ENCODE measurements around the gene TPSG1.

Gene TPSG1

DNA sequence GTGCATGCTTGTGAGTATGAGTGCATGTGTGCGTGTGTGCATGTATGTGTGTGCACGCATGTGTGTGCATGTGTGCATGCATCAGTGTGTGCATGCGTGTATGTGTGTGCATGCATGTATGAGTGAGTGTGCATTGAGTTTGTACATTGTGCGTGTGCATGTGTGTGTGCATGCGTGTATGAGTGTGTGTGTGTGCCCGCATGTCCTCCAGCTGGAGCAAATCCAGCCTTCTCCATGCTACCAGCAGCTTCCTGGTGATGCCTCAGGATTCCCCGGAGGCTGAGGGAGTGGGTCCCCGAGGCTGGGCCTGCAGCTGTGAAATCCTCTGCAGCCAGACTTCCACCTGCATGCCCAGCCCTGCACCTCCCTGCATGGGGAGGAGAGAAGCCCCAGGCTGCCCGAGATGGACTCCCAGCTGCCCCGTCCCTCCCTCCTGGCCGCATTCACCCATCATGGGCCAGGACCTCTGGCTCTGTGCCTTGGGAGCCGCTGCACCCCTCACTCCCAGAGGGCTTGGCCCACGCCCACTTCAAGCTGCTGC lies 40.1 kb upstream of the TPSG1 start:
- TF ChIP-seq, protein P1, sequence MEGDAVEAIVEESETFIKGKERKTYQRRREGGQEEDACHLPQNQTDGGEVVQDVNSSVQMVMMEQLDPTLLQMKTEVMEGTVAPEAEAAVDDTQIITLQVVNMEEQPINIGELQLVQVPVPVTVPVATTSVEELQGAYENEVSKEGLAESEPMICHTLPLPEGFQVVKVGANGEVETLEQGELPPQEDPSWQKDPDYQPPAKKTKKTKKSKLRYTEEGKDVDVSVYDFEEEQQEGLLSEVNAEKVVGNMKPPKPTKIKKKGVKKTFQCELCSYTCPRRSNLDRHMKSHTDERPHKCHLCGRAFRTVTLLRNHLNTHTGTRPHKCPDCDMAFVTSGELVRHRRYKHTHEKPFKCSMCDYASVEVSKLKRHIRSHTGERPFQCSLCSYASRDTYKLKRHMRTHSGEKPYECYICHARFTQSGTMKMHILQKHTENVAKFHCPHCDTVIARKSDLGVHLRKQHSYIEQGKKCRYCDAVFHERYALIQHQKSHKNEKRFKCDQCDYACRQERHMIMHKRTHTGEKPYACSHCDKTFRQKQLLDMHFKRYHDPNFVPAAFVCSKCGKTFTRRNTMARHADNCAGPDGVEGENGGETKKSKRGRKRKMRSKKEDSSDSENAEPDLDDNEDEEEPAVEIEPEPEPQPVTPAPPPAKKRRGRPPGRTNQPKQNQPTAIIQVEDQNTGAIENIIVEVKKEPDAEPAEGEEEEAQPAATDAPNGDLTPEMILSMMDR (IDR thresholded peaks at IDR 0.05; ENCODE audit: low read depth, low read length): no peak
- H3K4me3 ChIP-seq (ENCODE audit: low read depth, low read length): no peak overlapping the region

- TF ChIP-seq, protein P1 (IDR thresholded peaks at IDR 0.05; ENCODE audit: low read depth, low read length): no peak
- no peak overlapping the region for H3K4me3 ChIP-seq (ENCODE audit: low read depth, low read length)
Measured at GRCh38 chr16:1264345-1265089, 39.4 kb upstream of the TPSG1 start.

DNA sequence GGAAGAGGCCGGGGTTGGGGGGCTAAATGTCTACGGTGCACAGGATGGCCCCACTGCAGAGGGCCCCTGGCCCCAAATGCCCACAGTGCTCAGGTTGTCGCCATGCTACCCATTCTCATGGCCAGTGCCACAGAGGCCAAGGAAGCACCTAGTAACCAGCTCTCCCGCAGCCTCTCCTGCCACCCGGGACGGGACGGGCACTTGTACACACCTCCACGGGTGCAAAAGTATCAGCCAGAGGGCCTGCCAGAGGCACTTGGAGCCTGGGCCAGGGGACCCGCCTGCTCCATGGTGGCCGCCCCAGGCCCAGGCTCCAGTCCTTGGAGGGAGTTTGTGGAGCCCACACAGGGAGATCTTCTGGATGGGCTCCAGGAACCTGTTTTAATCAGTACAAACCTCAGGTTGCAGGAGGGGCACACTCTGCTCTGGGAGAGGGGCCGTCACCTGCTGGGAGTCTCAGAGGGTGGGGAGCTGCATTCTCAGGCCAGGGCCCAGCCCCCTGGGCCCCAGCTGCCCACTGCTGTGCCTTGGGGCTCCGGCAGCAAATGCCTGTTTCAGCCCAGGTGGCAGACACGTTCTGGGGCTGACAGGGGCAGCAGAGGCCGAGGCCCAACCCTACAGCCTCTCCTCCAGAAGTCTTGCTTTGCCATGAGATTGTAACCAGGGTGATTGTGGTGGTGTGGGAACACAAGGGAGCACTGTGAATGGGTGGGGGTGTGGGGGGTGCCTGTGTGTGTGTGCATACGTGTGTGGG lies 38.7 kb upstream of the TPSG1 start:
- TF ChIP-seq, protein P1 (IDR thresholded peaks at IDR 0.05; ENCODE audit: low read depth, low read length): no peak
- no peak overlapping the region for H3K4me3 ChIP-seq (ENCODE audit: low read depth, low read length)

DNA sequence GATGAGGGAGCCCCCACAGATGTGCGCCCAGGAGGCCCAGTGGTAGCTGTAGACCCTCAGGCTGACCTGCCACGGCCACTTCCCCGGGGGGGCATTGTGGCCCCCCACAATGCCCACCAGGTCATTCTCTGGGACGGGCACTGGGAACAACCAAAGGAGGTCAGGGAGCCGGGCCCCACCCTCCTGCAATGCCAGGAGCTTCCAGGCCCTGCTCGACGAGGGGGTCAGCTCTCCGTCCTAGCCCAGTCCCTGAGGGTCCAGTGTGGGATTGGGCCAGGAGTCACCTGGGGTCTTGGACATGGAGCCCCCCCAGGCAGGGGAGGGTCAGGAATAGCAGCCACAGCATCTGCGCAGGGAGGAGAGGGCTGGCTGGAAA lies 37.8 kb upstream of the TPSG1 start:
- TF ChIP-seq, protein P1 (IDR thresholded peaks at IDR 0.05; ENCODE audit: low read depth, low read length): no peak
- H3K4me3 ChIP-seq (ENCODE audit: low read depth, low read length): no peak overlapping the region

- H3K4me3 ChIP-seq (ENCODE audit: low read depth, low read length): no peak overlapping the region
- TF ChIP-seq, protein P1 (IDR thresholded peaks at IDR 0.05; ENCODE audit: low read depth, low read length): no peak
Measured at GRCh38 chr16:1262210-1262845, 37.3 kb upstream of the TPSG1 start.

GRCh38 chr16:1261131-1261892 lies 36.2 kb upstream of the TPSG1 start:
- TF ChIP-seq, protein P1 (IDR thresholded peaks at IDR 0.05; ENCODE audit: low read depth, low read length): no peak
- no peak overlapping the region for H3K4me3 ChIP-seq (ENCODE audit: low read depth, low read length)
